NCI-H446 (cell line): ENCODE measurements around the gene RAB17.
A peak's percentile ranks its signal among the peaks of the same experiment; 100 is the strongest.
"Not testable (repeated sequence)": the region's sequence is repeated elsewhere in the genome, so short reads cannot be mapped to it uniquely, and the experiment has no call there.

Source experiments
- DNase-seq, 2 experiments: peaks; one replicate each; lab custom pipeline; 2025; lab: John Stamatoyannopoulos, UW

The RAB17 gene

GRCh38 chr2:237624565-237624964, 34.0 kb upstream of the RAB17 start:
- no peak for DNase-seq

- no peak for DNase-seq
Observed at GRCh38 chr2:237623428-237624403, 33.2 kb upstream of the RAB17 start.

GRCh38 chr2:237618449-237618848, 27.9 kb upstream of the RAB17 start:
- DNase-seq, result no peak

GRCh38 chr2:237617587-237617982, 27.1 kb upstream of the RAB17 start:
- DNase-seq, result no peak

GRCh38 chr2:237616734-237617586, 26.4 kb upstream of the RAB17 start:
- DNase-seq, result no peak

- no peak for DNase-seq
Observed at GRCh38 chr2:237616373-237616733, 25.8 kb upstream of the RAB17 start.

- DNase-seq, result no peak
Observed at GRCh38 chr2:237615631-237616249, 25.2 kb upstream of the RAB17 start.

GRCh38 chr2:237614151-237614720, 23.7 kb upstream of the RAB17 start:
- DNase-seq, result no peak

- no peak for DNase-seq
Observed at GRCh38 chr2:237613679-237614078, 23.1 kb upstream of the RAB17 start.

- DNase-seq, result no peak
Observed at GRCh38 chr2:237612527-237613357, 22.2 kb upstream of the RAB17 start.

- not testable (repeated sequence) for DNase-seq
Observed at GRCh38 chr2:237606522-237606921, 16.0 kb upstream of the RAB17 start.

- DNase-seq, result peak in 1 of 2 experiments; percentile 8
Observed at GRCh38 chr2:237604960-237605359, 14.4 kb upstream of the RAB17 start.

GRCh38 chr2:237604391-237604790, 13.9 kb upstream of the RAB17 start:
- no peak for DNase-seq

- no peak for DNase-seq
Observed at GRCh38 chr2:237603718-237604362, 13.3 kb upstream of the RAB17 start.

GRCh38 chr2:237603049-237603717, 12.6 kb upstream of the RAB17 start:
- no peak for DNase-seq

- DNase-seq, result no peak
Observed at GRCh38 chr2:237602409-237602808, 11.9 kb upstream of the RAB17 start.

- DNase-seq, result no peak
Observed at GRCh38 chr2:237601453-237602116, 11.1 kb upstream of the RAB17 start.

- DNase-seq, result no peak
Observed at GRCh38 chr2:237600205-237600846, 9.8 kb upstream of the RAB17 start.
